H1 (cell line): Measurements from ENCODE around the gene RNF212. TPM values are rescaled to one million over a fixed set of nuclear protein-coding genes. Genes with fewer than 3 reads are reported as not detected.

Experiments used
- CTBP2 ChIP-seq: IDR thresholded peaks from 2 replicates; pipeline ENCODE4 v1.7.0; 2011; ENCODE audit warnings: borderline replicate concordance, mild to moderate bottlenecking, moderate library complexity, mixed read lengths, low read length; ENCODE audit not compliant: insufficient read depth, insufficient read length
- EZH2 ChIP-seq: fragments of 200-600 bp; sonication (generic); IDR thresholded peaks from 2 replicates; pipeline ENCODE4 v1.7.1; 2012; ENCODE audit warnings: low read depth, mild to moderate bottlenecking, moderate library complexity, low read length, inconsistent platforms; ENCODE audit not compliant: severe bottlenecking
- KDM5A ChIP-seq: fragments of 200-600 bp; IDR thresholded peaks from 2 replicates; pipeline ENCODE4 v1.7.1; 2012; ENCODE audit warnings: mild to moderate bottlenecking, low read length, inconsistent platforms, mixed read lengths
- NANOG ChIP-seq: IDR thresholded peaks from 2 replicates; pipeline ENCODE4 v1.6.1; 2011; ENCODE audit warnings: low read length, low read depth, mild to moderate bottlenecking, inconsistent platforms; ENCODE audit not compliant: insufficient read depth, poor library complexity, severe bottlenecking
- SAP30 ChIP-seq: fragments of 300-600 bp; sonication (generic); IDR thresholded peaks from 2 replicates; pipeline ENCODE4 v1.7.1; 2012; ENCODE audit warnings: low read length, moderate library complexity, mild to moderate bottlenecking, inconsistent platforms; ENCODE audit not compliant: insufficient read depth, insufficient replicate concordance
- polyA plus RNA-seq, 7 experiments: library from polyadenylated mRNA; depleted of rRNA in 3 of 7; stranded (reverse) in 5 of 7; unstranded in 2 of 7; fragments of >200 nt in 5 of 7; fragments of 200-250 nt in 2 of 7; gene quantifications; 1 replicate in 5 of 7; 2 replicates in 1 of 7; 4 replicates in 1 of 7; pipeline versions ENCODE4 v1.2.1 to v1.2.3, GENCODE V29; 2011 to 2013; ENCODE audit warnings: missing spikeins in 2 of 7, mixed read lengths in 2 of 7
- total RNA-seq: library from RNA; stranded (reverse); fragmentation: NEBNext Ultra II Directional; extraction: Animal tissue kit (Norgen Biotek cat#: 25700); gene quantifications from 2 replicates; pipeline ENCODE4 v1.2.1, GENCODE V29; 2021

RNF212 gene
- total and polyA plus RNA-seq, 2 of the 8 experiments (the other 6 are each of a cell fraction or from before 2014, with no cell fraction given), result 3.4 to 5.4 TPM

- no peak for TF ChIP-seq EZH2
- no peak for TF ChIP-seq NANOG
- TF ChIP-seq CTBP2, result no peak
- no peak for TF ChIP-seq KDM5A
- TF ChIP-seq SAP30, result no peak
Measured at GRCh38 chr4:1031346-1031745, 82.0 kb downstream of the RNF212 start (continued).
